T-helper 1 cell (primary cell): Measurements from ENCODE around the gene COL21A1.

ENCODE experiments used
- DNase-seq, 5 donors: peaks; one replicate each; pipeline ENCODE4 v3.0.0-alpha.2; 2012 to 2020

The COL21A1 gene

GRCh38 chr6:56176741-56177140 lies 70.6 kb downstream of the COL21A1 start:
- DNase-seq: no peak

GRCh38 chr6:56173228-56173627 lies 74.2 kb downstream of the COL21A1 start:
- no peak for DNase-seq

- no peak for DNase-seq
These were observed 75.2 kb downstream of the COL21A1 start for GRCh38 chr6:56172144-56172543.

- no peak for DNase-seq
These were observed 78.0 kb downstream of the COL21A1 start for GRCh38 chr6:56169366-56169765.

GRCh38 chr6:56168596-56168995 lies 78.8 kb downstream of the COL21A1 start:
- no peak for DNase-seq

GRCh38 chr6:56162081-56162480 lies 85.3 kb downstream of the COL21A1 start:
- DNase-seq: no peak

- no peak for DNase-seq
These were observed 86.9 kb downstream of the COL21A1 start for GRCh38 chr6:56160489-56160888.

GRCh38 chr6:56158571-56158970 lies 88.8 kb downstream of the COL21A1 start:
- no peak for DNase-seq

GRCh38 chr6:56156643-56157042 lies 90.7 kb downstream of the COL21A1 start:
- no peak for DNase-seq

- DNase-seq: no peak
These were observed 91.7 kb downstream of the COL21A1 start for GRCh38 chr6:56155634-56156141.

GRCh38 chr6:56154076-56154475 lies 93.3 kb downstream of the COL21A1 start:
- no peak for DNase-seq

GRCh38 chr6:56152611-56153010 lies 94.8 kb downstream of the COL21A1 start:
- DNase-seq: no peak

GRCh38 chr6:56151609-56152224 lies 95.7 kb downstream of the COL21A1 start:
- DNase-seq: no peak

GRCh38 chr6:56148488-56149186 lies 98.7 kb downstream of the COL21A1 start:
- no peak for DNase-seq

GRCh38 chr6:56147766-56148165 lies 99.6 kb downstream of the COL21A1 start:
- no peak for DNase-seq

- no peak for DNase-seq
These were observed 101.3 kb downstream of the COL21A1 start for GRCh38 chr6:56146086-56146485.

GRCh38 chr6:56145616-56146015 lies 101.8 kb downstream of the COL21A1 start:
- no peak for DNase-seq

GRCh38 chr6:56144538-56145324 lies 102.6 kb downstream of the COL21A1 start:
- DNase-seq: no peak

- DNase-seq: no peak
These were observed 103.6 kb downstream of the COL21A1 start for GRCh38 chr6:56143796-56144195.

GRCh38 chr6:56140090-56140489 lies 107.3 kb downstream of the COL21A1 start:
- DNase-seq: no peak

- DNase-seq: no peak
These were observed 131.7 kb downstream of the COL21A1 start for GRCh38 chr6:56115715-56116114.

- DNase-seq: no peak
These were observed 138.2 kb downstream of the COL21A1 start for GRCh38 chr6:56109149-56109548.

- no peak for DNase-seq
These were observed 141.1 kb downstream of the COL21A1 start for GRCh38 chr6:56106231-56106630.

GRCh38 chr6:56104591-56104990 lies 142.8 kb downstream of the COL21A1 start:
- DNase-seq: no peak
